Thyroid gland (tissue), 4 donors: ENCODE results near the gene EDRF1. TPM values are rescaled to one million over a fixed set of nuclear protein-coding genes. Genes with fewer than 3 reads are reported as not detected.

Experiments used
- DNase-seq, 2 donors: peaks; one replicate each; pipeline ENCODE4 v3.0.0-alpha.2; 2019
- H3K27ac ChIP-seq, 3 donors: fragments of 200-600 bp; sonication (generic); 1 replicate in 2 of 3; 2 replicates in 1 of 3; pipeline ENCODE4 v1.5.1; 2016 to 2019; ENCODE audit warnings: mild to moderate bottlenecking in 1 of 3, moderate library complexity in 1 of 3
- H3K27me3 ChIP-seq: fragments of 200-600 bp; sonication (generic); one replicate; pipeline ENCODE4 v1.5.1; 2019
- H3K36me3 ChIP-seq, 2 donors: fragments of 200-600 bp; sonication (generic); one replicate each; pipeline ENCODE4 v1.5.1; 2016 to 2019
- H3K4me1 ChIP-seq, 2 donors: fragments of 200-600 bp; sonication (generic); one replicate each; pipeline ENCODE4 v1.5.1; 2017 to 2019
- H3K4me3 ChIP-seq, 3 donors: fragments of 200-600 bp; sonication (generic); replicated peaks in 1 of 3; 1 replicate in 2 of 3; 2 replicates in 1 of 3; pipeline ENCODE4 v1.5.1; 2016; ENCODE audit warnings: mild to moderate bottlenecking in 1 of 3
- H3K9me3 ChIP-seq: fragments of 200-600 bp; sonication (generic); one replicate; pipeline ENCODE4 v1.5.1; 2017
- POLR2A ChIP-seq, 2 donors: fragments of 450-650 bp; IDR thresholded peaks; one replicate each; pipeline ENCODE4 v1.6.1; 2017; ENCODE audit warnings: antibody characterized with exemption in 2 of 2, mild to moderate bottlenecking in 2 of 2, moderate library complexity in 1 of 2
- WGBS, 2 donors: methylation state at CpG; one replicate each; pipeline ENCODE4 v1.1.5; 2017; 5-methylcytosine and 5-hydroxymethylcytosine counted together
- intact Hi-C: fragments of 100-400 bp; cut with DNase I; formaldehyde crosslinking; loops from one replicate; pipeline ENCODE4 v1.15.1; 2023
- total RNA-seq, 4 donors: library from RNA; depleted of rRNA; stranded (reverse); fragments of >200 nt; gene quantifications; one replicate each; pipeline ENCODE4 v1.2.3, GENCODE V29; 2016
- TF ChIP-seq, protein P1 (sequence below), 6 experiments: fragments of 200-600 bp in 3 of 6; fragments of 450-650 bp in 3 of 6; sonication (generic) in 3 of 6; IDR thresholded peaks; one replicate each; pipeline ENCODE4 v1.5.1; 2016 to 2019; ENCODE audit warnings: antibody characterized with exemption in 6 of 6, mild to moderate bottlenecking in 2 of 6, inconsistent platforms in 1 of 6, moderate library complexity in 1 of 6

Gene EDRF1
- total RNA-seq, 4 donors from 2014 or later: 23.2 to 35.5 (median 30.9) TPM

DNA sequence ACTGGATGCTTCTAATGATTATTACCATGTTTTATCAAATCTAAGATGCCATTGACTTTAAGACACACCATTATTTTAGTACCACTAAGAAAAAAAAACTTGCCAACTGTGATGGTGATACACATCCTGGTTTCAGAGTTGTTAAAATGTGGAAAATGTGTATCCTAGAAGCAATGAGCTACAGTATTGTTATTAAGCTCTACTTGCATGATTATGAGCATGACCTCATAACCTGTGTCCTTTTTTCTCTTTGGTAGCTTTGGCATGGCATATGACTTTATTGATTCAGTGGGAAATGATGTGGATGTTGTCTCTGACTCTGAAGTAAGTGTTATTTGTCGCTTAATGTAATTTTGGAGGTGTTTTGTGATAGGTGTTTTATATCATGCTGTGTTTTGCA, 3.3 kb downstream of the EDRF1 start:
- Histone ChIP-seq H3K27me3 (no peaks in the 10 kb centered on the region), H3K36me3 (peaks cover 39 to 59% of the 10 kb centered on the region in 2 donors), H3K27ac (no peak overlapping the region), H3K9me3 (no peaks in the 10 kb centered on the region), H3K4me3 (no peak overlapping the region), H3K4me1 (peaks cover 7 to 9% of the 10 kb centered on the region in 2 donors)
- 98% methylated on average over 1 of the region's 1 CpG for WGBS, 2 donors
- TF ChIP-seq, protein P1, sequence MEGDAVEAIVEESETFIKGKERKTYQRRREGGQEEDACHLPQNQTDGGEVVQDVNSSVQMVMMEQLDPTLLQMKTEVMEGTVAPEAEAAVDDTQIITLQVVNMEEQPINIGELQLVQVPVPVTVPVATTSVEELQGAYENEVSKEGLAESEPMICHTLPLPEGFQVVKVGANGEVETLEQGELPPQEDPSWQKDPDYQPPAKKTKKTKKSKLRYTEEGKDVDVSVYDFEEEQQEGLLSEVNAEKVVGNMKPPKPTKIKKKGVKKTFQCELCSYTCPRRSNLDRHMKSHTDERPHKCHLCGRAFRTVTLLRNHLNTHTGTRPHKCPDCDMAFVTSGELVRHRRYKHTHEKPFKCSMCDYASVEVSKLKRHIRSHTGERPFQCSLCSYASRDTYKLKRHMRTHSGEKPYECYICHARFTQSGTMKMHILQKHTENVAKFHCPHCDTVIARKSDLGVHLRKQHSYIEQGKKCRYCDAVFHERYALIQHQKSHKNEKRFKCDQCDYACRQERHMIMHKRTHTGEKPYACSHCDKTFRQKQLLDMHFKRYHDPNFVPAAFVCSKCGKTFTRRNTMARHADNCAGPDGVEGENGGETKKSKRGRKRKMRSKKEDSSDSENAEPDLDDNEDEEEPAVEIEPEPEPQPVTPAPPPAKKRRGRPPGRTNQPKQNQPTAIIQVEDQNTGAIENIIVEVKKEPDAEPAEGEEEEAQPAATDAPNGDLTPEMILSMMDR (IDR thresholded peaks at IDR 0.05): no peak
- TF ChIP-seq POLR2A (IDR thresholded peaks at IDR 0.05): no peak
- DNase-seq: no peak
- intact Hi-C loops: no loop called here

DNA sequence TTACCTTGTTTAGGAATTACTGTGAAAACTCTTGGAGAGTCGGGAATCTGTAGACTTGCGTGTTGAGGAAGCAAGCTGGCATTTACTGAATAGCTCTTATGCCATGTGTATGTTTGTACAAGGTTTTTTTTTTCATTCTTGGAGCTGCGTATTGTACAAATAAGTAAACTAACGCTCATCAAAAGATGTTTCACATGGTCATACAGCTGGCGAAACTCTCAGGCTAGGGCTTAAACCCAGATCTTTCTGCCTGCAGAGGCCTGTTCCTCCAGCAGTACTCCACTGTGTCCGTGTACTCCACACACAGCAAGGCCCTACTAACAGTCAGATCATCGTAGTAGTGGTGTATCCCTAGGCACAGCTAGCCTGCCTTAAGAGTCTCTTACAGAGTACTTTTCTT, 7.4 kb downstream of the EDRF1 start:
- Histone ChIP-seq H3K36me3 (peaks cover 68 to 87% of the 10 kb centered on the region in 2 donors), H3K27ac (no peak overlapping the region), H3K4me1 (no peaks in the 10 kb centered on the region), H3K4me3 (no peak overlapping the region), H3K27me3 (no peaks in the 10 kb centered on the region), H3K9me3 (no peaks in the 10 kb centered on the region)
- no peak for DNase-seq
- WGBS, 2 donors: 96% methylated on average over 7 of the region's 7 CpGs
- intact Hi-C loops: no loop called here
- TF ChIP-seq POLR2A (IDR thresholded peaks at IDR 0.05): no peak
- TF ChIP-seq, protein P1 (IDR thresholded peaks at IDR 0.05): no peak

DNA sequence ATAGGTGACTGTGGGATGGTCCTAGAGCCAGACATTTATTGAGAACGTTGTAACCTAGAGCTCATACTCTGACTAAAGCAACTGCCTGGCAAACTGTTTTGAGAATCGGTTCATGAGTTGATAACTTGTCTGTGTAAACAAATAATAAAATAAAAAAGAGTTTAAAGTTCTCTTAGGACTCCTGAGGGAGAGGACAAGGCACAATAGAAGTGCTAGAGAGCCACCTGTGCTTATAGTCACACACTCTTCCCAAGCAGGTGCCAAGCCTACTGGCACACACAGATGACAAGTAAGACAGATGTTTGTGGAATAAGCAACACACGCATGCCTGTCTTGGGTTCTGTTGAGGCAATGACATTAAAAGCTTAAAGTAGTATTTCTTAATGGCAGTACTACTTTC, 7.9 kb downstream of the EDRF1 start:
- DNase-seq: no peak
- TF ChIP-seq, protein P1 (IDR thresholded peaks at IDR 0.05): no peak
- no peak for TF ChIP-seq POLR2A (IDR thresholded peaks at IDR 0.05)
- Histone ChIP-seq H3K27me3 (no peaks in the 10 kb centered on the region), H3K36me3 (peaks cover 68 to 86% of the 10 kb centered on the region in 2 donors), H3K27ac (no peak overlapping the region), H3K4me1 (no peaks in the 10 kb centered on the region), H3K4me3 (no peak overlapping the region), H3K9me3 (no peaks in the 10 kb centered on the region)
- intact Hi-C loops: no loop called here
- 64% methylated on average over 3 of the region's 3 CpGs for WGBS, 2 donors

DNA sequence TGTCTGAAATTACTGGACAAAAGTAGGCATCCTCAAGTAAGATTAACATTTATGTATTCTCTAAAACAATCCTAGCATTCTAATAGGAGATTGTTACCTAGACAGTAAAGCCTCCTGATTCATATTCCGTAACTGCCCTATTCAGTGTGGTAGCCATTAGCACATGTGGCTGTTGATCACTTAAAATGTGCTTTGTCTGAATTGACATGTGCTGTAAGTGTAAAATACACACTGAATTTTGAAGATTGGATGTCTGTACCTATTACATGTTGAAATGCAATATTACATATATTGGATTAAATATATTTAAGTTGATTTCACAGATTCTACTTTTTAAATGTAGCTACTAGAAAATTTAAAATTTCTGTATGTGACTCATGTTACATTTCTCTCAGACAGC, 14.6 kb downstream of the EDRF1 start:
- WGBS, 2 donors: 100% methylated on average over 1 of the region's 1 CpG
- intact Hi-C loops: no loop called here
- TF ChIP-seq, protein P1 (IDR thresholded peaks at IDR 0.05): no peak
- no peak for TF ChIP-seq POLR2A (IDR thresholded peaks at IDR 0.05)
- DNase-seq: no peak
- peaks cover 70 to 87% of the 10 kb centered on the region in 2 donors for H3K36me3 ChIP-seq
- no peaks in the 10 kb centered on the region for H3K4me1 ChIP-seq
- no peak overlapping the region for H3K27ac ChIP-seq
- no peaks in the 10 kb centered on the region for H3K9me3 ChIP-seq
- no peak overlapping the region for H3K4me3 ChIP-seq
- H3K27me3 ChIP-seq: no peaks in the 10 kb centered on the region

DNA sequence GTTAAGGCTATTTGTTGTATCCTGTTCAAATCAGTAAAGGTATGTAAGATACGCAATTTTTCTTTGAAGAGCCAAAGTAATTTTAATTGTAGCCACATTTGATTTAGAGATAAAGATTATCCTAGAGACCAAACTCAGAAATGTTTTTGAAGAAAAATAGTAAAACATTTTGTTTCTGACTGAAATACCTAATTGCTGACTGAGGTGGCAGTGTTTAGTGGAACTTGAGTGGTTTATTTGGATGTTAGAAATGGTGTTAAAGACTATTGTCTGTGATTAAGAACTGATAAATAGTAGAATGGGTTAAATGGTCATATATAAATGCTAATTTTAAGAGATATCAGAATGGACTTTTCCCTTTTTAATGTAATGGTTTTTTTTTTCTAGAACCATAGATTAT, 15.3 kb downstream of the EDRF1 start:
- DNase-seq: no peak
- WGBS, 2 donors: 99 to 100% methylated on average over 1 of the region's 1 CpG
- H3K9me3 ChIP-seq: no peaks in the 10 kb centered on the region
- H3K36me3 ChIP-seq: peaks cover 70 to 87% of the 10 kb centered on the region in 2 donors
- no peak overlapping the region for H3K4me3 ChIP-seq
- H3K27ac ChIP-seq: no peak overlapping the region
- H3K27me3 ChIP-seq: no peaks in the 10 kb centered on the region
- TF ChIP-seq, protein P1 (IDR thresholded peaks at IDR 0.05): no peak
- no peak for TF ChIP-seq POLR2A (IDR thresholded peaks at IDR 0.05)
- intact Hi-C loops: no loop called here
- no peaks in the 10 kb centered on the region for H3K4me1 ChIP-seq
